Progenitor cell of endocrine pancreas (in vitro differentiated cells): ENCODE results near the gene CISH. TPM values are rescaled to one million over a fixed set of nuclear protein-coding genes. Genes with fewer than 3 reads are reported as not detected.

Experiments
- DNase-seq: peaks from one replicate; pipeline ENCODE4 v3.0.0; 2021; ENCODE audit warnings: low spot score; ENCODE audit not compliant: unreplicated experiment
- H3K27ac Mint-ChIP-seq: 2 replicates; pipeline ENCODE4 v1.8.0; 2021; ENCODE audit warnings: mild to moderate bottlenecking, moderate library complexity, mixed read lengths
- H3K27me3 Mint-ChIP-seq: 2 replicates; pipeline ENCODE4 v1.8.0; 2021; ENCODE audit warnings: mixed read lengths
- H3K36me3 Mint-ChIP-seq: 2 replicates; pipeline ENCODE4 v1.8.0; 2022; ENCODE audit warnings: mixed read lengths; ENCODE audit not compliant: insufficient read depth
- H3K4me1 Mint-ChIP-seq: 2 replicates; pipeline ENCODE4 v1.8.0; 2021; ENCODE audit warnings: low read depth, mixed read lengths
- H3K4me3 Mint-ChIP-seq: 2 replicates; pipeline ENCODE4 v1.8.0; 2021; ENCODE audit warnings: low read depth, mild to moderate bottlenecking, moderate library complexity, mixed read lengths
- H3K9me3 Mint-ChIP-seq: 2 replicates; pipeline ENCODE4 v1.8.0; 2021; ENCODE audit warnings: low read depth, mixed read lengths
- total RNA-seq: library from RNA; stranded (reverse); gene quantifications from 2 replicates; pipeline ENCODE4 v1.2.1, GENCODE V29; 2021
- TF ChIP-seq, protein P1 (sequence below): fragments of 200-600 bp; sonication (generic); IDR thresholded peaks from one replicate; pipeline ENCODE4 v1.5.0; 2021; ENCODE audit warnings: antibody characterized with exemption, mild to moderate bottlenecking; ENCODE audit not compliant: unreplicated experiment

CISH gene
- total RNA-seq, 1 donor from 2014 or later: 5.2 TPM

DNA sequence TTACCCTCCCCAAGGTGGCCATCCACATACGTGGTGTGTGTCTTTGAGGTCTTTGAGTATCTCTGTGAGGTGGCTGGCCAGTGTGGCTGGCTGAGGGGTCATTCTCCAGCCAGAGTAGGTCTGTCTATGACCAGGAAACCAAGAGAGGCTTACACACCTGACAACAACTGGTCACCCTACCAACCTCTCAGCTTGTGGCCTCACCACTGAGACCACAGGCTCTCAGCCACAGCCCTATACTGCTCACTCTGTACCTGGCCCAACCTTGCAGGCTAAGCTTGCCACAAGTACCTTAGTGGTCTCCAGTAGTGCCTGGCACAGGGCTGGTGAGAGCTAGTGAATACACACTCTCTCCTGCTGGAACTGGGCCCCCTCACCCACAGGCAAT, 37.1 kb downstream of the CISH start:
- no peaks in the 10 kb centered on the region for H3K27me3 Mint-ChIP-seq
- DNase-seq: no peak
- peaks cover 2% of the 10 kb centered on the region for H3K4me1 Mint-ChIP-seq
- TF ChIP-seq, protein P1, sequence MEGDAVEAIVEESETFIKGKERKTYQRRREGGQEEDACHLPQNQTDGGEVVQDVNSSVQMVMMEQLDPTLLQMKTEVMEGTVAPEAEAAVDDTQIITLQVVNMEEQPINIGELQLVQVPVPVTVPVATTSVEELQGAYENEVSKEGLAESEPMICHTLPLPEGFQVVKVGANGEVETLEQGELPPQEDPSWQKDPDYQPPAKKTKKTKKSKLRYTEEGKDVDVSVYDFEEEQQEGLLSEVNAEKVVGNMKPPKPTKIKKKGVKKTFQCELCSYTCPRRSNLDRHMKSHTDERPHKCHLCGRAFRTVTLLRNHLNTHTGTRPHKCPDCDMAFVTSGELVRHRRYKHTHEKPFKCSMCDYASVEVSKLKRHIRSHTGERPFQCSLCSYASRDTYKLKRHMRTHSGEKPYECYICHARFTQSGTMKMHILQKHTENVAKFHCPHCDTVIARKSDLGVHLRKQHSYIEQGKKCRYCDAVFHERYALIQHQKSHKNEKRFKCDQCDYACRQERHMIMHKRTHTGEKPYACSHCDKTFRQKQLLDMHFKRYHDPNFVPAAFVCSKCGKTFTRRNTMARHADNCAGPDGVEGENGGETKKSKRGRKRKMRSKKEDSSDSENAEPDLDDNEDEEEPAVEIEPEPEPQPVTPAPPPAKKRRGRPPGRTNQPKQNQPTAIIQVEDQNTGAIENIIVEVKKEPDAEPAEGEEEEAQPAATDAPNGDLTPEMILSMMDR: no peak
- no peaks in the 10 kb centered on the region for H3K9me3 Mint-ChIP-seq
- H3K27ac Mint-ChIP-seq: peak overlapping the region; percentile 73
- no peaks in the 10 kb centered on the region for H3K36me3 Mint-ChIP-seq
- H3K4me3 Mint-ChIP-seq: no peak overlapping the region

DNA sequence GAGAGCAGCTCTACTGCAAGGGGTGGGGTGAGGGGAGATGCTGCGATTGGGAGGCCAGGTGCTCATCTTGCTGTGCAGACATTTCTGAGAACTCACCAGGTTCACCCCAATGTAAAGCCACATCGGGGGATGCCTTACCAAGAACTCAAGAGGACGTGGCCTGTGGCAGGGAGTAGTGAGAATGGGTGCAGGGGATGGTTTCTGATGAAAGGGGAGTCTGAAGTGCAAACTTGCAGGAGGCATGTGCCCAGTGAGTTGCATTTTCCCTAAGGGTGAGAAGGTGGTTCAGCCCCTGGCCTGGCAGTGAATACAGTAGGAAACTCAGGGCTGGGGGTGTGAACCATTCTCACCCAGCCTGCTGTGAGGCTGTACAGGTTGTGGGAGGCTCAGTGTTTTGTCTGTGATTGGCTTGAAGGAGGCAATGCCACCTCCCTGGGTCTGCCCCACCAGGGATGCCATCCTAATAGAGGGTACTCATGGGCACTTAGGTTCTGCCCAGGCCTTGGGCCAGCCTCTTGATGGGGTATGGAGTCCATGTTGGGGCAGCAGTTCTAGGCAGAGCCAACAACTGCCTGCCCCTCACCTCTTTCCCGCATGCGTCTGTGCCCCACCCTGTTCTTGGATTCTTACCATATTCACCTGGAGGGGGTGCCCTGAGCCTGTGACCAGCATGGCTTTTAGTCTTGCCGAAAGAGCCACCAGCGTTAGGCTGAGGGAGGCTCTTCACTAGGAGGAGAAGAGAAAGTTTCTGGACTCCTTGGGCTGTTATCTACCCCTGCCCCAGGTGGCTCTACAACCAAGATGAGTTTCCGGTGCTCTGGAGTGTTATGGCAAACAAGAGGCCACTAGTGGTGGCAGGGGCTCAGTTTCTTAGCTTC, 37.8 kb downstream of the CISH start:
- H3K27me3 Mint-ChIP-seq: no peaks in the 10 kb centered on the region
- peaks cover 2% of the 10 kb centered on the region for H3K4me1 Mint-ChIP-seq
- no peak for DNase-seq
- H3K27ac Mint-ChIP-seq: no peak overlapping the region
- H3K9me3 Mint-ChIP-seq: no peaks in the 10 kb centered on the region
- no peaks in the 10 kb centered on the region for H3K36me3 Mint-ChIP-seq
- TF ChIP-seq, protein P1: no peak
- H3K4me3 Mint-ChIP-seq: no peak overlapping the region

DNA sequence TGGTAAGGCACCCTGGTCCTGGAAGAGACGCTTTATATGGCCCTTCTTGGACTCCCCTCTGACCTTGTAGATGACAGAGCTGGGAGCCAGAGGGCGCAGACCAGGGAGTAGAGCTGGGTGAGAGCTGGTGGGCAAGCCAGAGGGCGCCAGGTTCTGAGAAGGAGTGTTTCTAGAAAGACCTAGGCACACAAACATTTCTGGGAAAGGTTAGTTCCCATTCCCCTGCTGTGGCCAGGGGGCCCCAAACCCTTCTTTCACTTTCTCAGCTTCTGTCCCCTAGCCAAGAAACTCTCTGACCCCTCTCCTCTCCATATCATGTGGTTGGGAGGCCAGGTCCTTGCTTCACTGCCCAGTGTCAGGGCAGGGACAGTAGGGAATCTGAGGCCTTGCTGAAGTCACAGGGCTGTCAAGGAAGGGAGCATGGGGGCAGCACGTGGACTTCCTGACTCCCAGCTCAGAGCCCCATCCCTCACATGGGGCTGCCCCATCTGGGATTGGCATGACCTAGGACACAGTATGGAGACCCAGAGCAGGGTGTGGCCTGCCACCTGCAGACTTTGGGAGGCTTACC, 38.7 kb downstream of the CISH start:
- TF ChIP-seq, protein P1: no peak
- Mint-ChIP-seq H3K27ac (no peak overlapping the region), H3K36me3 (no peaks in the 10 kb centered on the region), H3K4me1 (peaks cover 2% of the 10 kb centered on the region), H3K9me3 (no peaks in the 10 kb centered on the region), H3K27me3 (no peaks in the 10 kb centered on the region), H3K4me3 (no peak overlapping the region)
- no peak for DNase-seq

DNA sequence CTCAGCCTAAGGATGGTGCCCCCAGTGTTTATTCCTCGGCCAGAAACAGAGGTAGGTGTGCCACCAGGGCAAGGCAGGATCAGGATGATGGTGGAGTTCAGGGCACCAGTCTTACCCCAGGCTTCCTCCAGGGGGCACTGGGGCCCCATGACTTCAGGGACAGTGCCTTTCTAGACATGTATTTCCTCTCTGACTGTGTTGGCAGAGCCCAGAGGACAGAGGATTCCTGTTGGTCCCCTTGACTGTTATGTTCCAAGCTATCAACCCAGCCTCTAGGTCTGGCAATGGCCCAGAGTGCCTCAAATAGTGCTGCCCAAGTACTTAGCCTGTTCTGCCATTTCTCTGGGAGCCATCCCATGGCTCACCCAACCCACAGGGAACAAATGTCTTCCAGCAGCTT, 39.4 kb downstream of the CISH start:
- DNase-seq: peak; percentile 59
- no peaks in the 10 kb centered on the region for H3K36me3 Mint-ChIP-seq
- H3K4me3 Mint-ChIP-seq: peak overlapping the region; percentile 52
- peaks cover 4% of the 10 kb centered on the region for H3K4me1 Mint-ChIP-seq
- no peaks in the 10 kb centered on the region for H3K9me3 Mint-ChIP-seq
- TF ChIP-seq, protein P1: peak; percentile 85
- no peaks in the 10 kb centered on the region for H3K27me3 Mint-ChIP-seq
- H3K27ac Mint-ChIP-seq: peak overlapping the region; percentile 20

DNA sequence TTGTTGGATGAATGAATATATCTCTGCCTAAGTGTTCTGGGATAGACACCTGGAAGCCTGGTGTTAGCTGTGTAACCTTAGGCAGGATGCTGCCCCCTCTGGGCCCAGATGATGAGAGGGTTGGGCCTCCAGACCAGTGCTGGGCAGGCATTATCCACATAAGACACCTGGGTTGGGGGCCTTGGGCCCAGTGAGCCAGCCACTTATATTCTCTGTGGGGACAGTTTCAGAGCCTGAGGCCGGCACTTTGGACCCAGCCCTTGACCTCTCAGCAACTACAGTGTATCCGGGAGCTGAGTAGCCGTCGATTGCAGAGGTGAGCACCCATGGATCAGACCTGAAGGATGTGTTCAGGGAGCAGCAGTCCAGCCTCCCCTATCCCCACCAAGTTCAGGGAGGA, 40.1 kb downstream of the CISH start:
- no peaks in the 10 kb centered on the region for H3K9me3 Mint-ChIP-seq
- no peak overlapping the region for H3K27ac Mint-ChIP-seq
- peaks cover 7% of the 10 kb centered on the region for H3K4me1 Mint-ChIP-seq
- H3K36me3 Mint-ChIP-seq: no peaks in the 10 kb centered on the region
- DNase-seq: no peak
- H3K4me3 Mint-ChIP-seq: no peak overlapping the region
- peaks cover 3% of the 10 kb centered on the region for H3K27me3 Mint-ChIP-seq
- TF ChIP-seq, protein P1: no peak
